ENCODE measurements around the gene EVX2.

The EVX2 gene

DNA sequence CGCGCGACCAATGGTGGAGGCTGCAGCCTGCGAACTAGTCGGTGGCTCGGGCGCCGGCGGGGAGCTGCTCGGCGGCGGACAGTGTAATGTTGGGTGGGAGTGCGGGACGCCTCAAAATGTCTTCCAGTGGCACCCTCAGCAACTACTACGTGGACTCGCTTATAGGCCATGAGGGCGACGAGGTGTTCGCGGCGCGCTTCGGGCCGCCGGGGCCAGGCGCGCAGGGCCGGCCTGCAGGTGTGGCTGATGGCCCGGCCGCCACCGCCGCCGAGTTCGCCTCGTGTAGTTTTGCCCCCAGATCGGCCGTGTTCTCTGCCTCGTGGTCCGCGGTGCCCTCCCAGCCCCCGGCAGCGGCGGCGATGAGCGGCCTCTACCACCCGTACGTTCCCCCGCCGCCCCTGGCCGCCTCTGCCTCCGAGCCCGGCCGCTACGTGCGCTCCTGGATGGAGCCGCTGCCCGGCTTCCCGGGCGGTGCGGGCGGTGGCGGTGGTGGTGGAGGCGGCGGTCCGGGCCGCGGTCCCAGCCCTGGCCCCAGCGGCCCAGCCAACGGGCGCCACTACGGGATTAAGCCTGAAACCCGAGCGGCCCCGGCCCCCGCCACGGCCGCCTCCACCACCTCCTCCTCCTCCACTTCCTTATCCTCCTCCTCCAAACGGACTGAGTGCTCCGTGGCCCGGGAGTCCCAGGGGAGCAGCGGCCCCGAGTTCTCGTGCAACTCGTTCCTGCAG is 39.1 kb upstream of the EVX2 start, which contains the start of gene HOXD9:
HOXD9 (plus strand) TSS at position 37 of the 728 bp plus-strand sequence; CDS start at position 87, 50 bp downstream.
- in situ Hi-C loops (cut with HindIII; ENCODE audit: low sequenced_read_pairs) = loop anchor here (25.0 kb wide), 1 partner anchor 1014 kb away; no protein-coding TSS in a partner anchor
- H3K4me3 ChIP-seq (ENCODE audit: low read depth, low read length) = no peak within 1 kb of the TSS
- DNase-seq (ENCODE audit: low read depth) = no peak
- TF ChIP-seq, protein P1, sequence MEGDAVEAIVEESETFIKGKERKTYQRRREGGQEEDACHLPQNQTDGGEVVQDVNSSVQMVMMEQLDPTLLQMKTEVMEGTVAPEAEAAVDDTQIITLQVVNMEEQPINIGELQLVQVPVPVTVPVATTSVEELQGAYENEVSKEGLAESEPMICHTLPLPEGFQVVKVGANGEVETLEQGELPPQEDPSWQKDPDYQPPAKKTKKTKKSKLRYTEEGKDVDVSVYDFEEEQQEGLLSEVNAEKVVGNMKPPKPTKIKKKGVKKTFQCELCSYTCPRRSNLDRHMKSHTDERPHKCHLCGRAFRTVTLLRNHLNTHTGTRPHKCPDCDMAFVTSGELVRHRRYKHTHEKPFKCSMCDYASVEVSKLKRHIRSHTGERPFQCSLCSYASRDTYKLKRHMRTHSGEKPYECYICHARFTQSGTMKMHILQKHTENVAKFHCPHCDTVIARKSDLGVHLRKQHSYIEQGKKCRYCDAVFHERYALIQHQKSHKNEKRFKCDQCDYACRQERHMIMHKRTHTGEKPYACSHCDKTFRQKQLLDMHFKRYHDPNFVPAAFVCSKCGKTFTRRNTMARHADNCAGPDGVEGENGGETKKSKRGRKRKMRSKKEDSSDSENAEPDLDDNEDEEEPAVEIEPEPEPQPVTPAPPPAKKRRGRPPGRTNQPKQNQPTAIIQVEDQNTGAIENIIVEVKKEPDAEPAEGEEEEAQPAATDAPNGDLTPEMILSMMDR (IDR thresholded peaks at IDR 0.05; ENCODE audit: low read depth, low read length, missing control alignments) = no peak

DNA sequence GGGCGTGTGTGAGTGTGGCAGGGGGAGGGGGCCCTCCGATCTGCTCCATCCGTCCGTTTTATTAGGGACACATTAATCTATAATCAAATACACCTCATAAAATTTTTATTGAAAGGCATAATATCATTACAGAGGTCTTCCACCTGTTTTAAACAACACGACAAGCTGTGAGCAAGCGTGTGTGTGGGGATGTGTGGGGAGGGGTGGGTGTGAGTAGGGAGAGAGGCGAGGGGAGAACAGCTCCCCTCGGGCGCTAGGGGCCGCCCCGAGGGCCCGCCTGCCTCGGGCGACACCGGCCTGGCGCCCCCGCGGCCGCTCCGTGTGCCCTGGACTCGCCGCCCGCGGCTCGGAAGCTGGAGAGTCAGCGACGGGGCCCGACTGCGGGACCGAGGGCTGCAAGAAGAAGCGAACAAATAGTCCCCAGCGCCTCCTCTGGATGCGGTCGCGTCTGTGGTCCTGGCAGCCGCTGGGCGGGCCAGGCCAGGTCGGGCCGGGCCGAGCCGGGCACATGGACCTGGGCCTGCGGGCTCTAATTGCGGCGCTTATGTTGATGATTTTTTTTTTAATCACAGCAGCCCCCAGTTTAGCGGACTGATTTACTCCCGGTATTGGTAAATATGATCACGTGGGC is 38.4 kb upstream of the EVX2 start:
- no peak overlapping the region for H3K4me3 ChIP-seq (ENCODE audit: low read depth, low read length)
- in situ Hi-C loops (cut with HindIII; ENCODE audit: low sequenced_read_pairs) = loop anchor here (25.0 kb wide), 1 partner anchor 1015 kb away; no protein-coding TSS in a partner anchor
- TF ChIP-seq, protein P1 (IDR thresholded peaks at IDR 0.05; ENCODE audit: low read depth, low read length, missing control alignments) = no peak
- DNase-seq (ENCODE audit: low read depth) = no peak

DNA sequence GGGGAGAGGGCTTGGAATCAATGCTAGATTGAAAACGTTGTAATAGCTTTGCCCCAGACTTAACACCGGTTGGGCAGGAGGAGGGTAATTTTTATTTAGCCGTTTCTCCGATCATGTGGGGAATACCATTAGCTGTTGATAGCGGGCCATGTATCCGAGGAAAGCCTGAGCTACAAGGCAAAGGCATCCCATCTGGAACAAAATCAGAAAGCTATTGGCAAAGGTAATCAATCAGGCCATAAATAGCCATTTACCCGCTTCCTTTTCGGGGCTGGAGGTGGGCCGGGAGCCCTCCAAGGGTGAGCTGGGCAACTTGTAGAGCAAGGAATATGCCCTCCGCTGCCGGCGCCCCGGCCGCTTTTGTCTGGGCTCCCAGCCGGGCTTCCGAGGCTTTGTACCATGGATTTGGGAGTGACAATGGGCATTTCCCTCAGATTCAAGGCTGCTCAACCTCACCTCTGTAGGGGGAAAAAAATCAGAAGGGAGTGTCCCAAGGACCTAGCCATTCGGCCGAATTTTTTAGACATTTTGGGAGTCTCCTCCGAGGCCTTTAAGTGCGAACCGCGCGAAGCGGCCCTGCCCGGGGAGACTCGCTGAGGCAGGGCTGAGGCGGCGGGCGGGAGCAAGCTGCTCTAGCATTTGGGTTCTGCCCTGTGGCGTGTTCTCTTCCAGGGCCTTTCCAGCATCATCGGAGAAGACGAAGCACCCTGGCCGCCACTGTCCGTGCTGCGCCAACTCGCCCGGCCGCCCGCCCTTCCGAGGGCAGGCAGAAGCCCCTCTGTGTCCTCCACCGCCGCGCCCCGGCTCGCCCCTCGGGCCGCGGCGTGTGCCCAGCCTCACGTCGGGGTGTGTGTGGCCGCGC is 37.7 kb upstream of the EVX2 start:
- H3K4me3 ChIP-seq (ENCODE audit: low read depth, low read length) = no peak overlapping the region
- in situ Hi-C loops (cut with HindIII; ENCODE audit: low sequenced_read_pairs) = loop anchor here (25.0 kb wide), 1 partner anchor 1016 kb away; no protein-coding TSS in a partner anchor
- TF ChIP-seq, protein P1 (IDR thresholded peaks at IDR 0.05; ENCODE audit: low read depth, low read length, missing control alignments) = no peak
- DNase-seq (ENCODE audit: low read depth) = no peak

DNA sequence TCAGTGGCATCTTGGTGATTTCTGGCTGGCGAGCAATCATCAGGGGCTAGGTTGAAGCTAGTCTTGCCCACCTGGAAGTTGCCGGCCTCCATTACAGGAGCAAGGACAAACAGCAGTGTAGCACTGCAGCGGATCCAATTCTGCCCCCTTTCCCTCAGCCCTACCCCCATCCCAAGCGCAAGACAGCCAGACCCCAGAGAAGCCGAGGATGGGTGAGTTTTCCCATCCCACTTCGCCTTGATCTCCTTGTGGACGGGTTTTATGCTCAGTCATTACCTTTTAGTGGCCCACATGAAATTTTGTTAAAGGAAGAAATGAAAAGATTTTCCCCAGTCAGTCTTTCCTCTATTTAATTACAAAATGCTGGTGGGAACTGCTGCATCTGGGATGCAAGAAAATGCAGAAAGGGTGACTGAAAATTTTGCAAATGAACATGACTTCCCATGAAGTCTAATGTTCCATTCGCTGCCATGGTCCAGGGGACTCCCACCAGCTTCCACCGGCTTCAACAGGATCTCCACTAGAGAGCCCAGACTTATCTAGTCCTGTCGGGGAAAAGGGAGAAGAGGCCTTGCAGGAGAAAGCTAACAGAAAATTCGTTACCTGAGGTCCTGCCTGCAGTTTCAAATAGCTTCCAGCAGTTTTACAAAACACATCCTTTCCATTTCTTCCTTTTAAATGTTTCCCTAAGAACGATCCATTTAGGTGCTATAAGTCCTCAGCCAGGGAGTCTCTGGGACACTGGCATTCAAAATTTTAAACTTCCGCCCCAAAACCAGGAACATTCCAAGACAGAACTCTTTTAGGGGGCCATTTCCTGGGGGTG is 36.8 kb upstream of the EVX2 start:
- TF ChIP-seq, protein P1 (IDR thresholded peaks at IDR 0.05; ENCODE audit: low read depth, low read length, missing control alignments) = no peak
- in situ Hi-C loops (cut with HindIII; ENCODE audit: low sequenced_read_pairs) = loop anchor here (25.0 kb wide), 1 partner anchor 1017 kb away; no protein-coding TSS in a partner anchor
- DNase-seq (ENCODE audit: low read depth) = no peak
- no peak overlapping the region for H3K4me3 ChIP-seq (ENCODE audit: low read depth, low read length)

DNA sequence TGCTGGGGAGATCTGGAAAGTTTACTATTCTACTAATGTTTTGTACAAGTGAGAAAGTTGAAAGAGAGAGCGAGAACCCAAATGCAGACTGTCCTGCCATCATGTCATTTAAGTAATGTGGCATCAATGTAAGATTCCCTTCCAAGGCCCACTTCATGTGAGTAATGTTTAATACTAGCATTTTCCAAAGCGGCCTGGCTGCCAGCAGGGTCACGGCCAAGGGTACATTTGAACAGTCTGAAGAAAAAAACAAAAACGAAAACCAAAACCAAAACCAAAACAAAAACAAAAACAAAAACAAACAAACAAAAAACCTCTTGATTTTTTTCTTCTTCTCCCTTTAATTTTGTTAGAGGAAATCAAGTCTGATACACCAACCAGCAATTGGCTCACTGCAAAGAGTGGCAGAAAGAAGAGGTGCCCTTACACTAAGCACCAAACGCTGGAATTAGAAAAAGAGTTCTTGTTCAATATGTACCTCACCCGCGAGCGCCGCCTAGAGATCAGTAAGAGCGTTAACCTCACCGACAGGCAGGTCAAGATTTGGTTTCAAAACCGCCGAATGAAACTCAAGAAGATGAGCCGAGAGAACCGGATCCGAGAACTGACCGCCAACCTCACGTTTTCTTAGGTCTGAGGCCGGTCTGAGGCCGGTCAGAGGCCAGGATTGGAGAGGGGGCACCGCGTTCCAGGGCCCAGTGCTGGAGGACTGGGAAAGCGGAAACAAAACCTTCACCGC is 35.0 kb upstream of the EVX2 start:
- TF ChIP-seq, protein P1 (IDR thresholded peaks at IDR 0.05; ENCODE audit: low read depth, low read length, missing control alignments) = no peak
- in situ Hi-C loops (cut with HindIII; ENCODE audit: low sequenced_read_pairs) = loop anchor here (25.0 kb wide), 1 partner anchor 1019 kb away; no protein-coding TSS in a partner anchor
- no peak overlapping the region for H3K4me3 ChIP-seq (ENCODE audit: low read depth, low read length)
- DNase-seq (ENCODE audit: low read depth) = no peak
